Breast epithelium (tissue), 4 donors: ENCODE results near the gene MACROD2. TPM values are rescaled to one million over a fixed set of nuclear protein-coding genes. Genes with fewer than 3 reads are reported as not detected.

Source experiments
- DNase-seq, 2 donors: peaks; one replicate each; pipeline ENCODE4 v3.0.0-alpha.2; 2019; ENCODE audit warnings: low spot score in 2 of 2
- H3K27ac ChIP-seq, 2 donors: fragments of 200-600 bp; sonication (generic) in 1 of 2; one replicate each; pipeline ENCODE4 v1.5.1; 2016 to 2019; ENCODE audit warnings: mild to moderate bottlenecking in 1 of 2
- H3K27me3 ChIP-seq, 2 donors: fragments of 200-600 bp; sonication (generic) in 1 of 2; one replicate each; pipeline versions ENCODE4 v1.5.1 to v1.6.0; 2017 to 2019; ENCODE audit warnings: control low read depth in 1 of 2, mild to moderate bottlenecking in 1 of 2
- H3K36me3 ChIP-seq: fragments of 200-600 bp; one replicate; pipeline ENCODE4 v1.5.1; 2019
- H3K4me1 ChIP-seq, 2 donors: fragments of 200-600 bp; sonication (generic); one replicate each; pipeline ENCODE4 v1.5.1; 2016 to 2019; ENCODE audit warnings: control low read depth in 1 of 2
- H3K4me3 ChIP-seq, 3 donors: fragments of 200-600 bp; sonication (generic); 1 replicate in 2 of 3; 2 replicates in 1 of 3; pipeline ENCODE4 v1.5.1; 2016 to 2019; ENCODE audit warnings: mild to moderate bottlenecking in 3 of 3, moderate library complexity in 2 of 3
- H3K9me3 ChIP-seq, 2 donors: fragments of 200-600 bp; sonication (generic) in 1 of 2; one replicate each; pipeline ENCODE4 v1.5.1; 2016 to 2019; ENCODE audit warnings: control low read depth in 1 of 2
- POLR2A ChIP-seq: fragments of 450-650 bp; IDR thresholded peaks from one replicate; pipeline ENCODE4 v1.6.1; 2016; ENCODE audit warnings: antibody characterized with exemption, mild to moderate bottlenecking, moderate library complexity
- POLR2AphosphoS5 ChIP-seq, 3 donors: sonication (generic); formaldehyde crosslinking; IDR thresholded peaks; one replicate each; pipeline ENCODE4 v1.6.1; 2017; ENCODE audit warnings: antibody characterized with exemption in 3 of 3
- intact Hi-C: fragments of 100-400 bp; cut with DNase I; formaldehyde crosslinking; loops from one replicate; pipeline ENCODE4 v1.15.1; 2023; ENCODE audit warnings: low total_unique reads
- total RNA-seq, 3 donors: library from RNA; depleted of rRNA; stranded (reverse); fragments of >200 nt; gene quantifications; one replicate each; pipeline ENCODE4 v1.1.0, GENCODE V29; 2016
- TF ChIP-seq, protein P1 (sequence below), 3 donors: fragments of 450-650 bp; IDR thresholded peaks; one replicate each; pipeline ENCODE4 v1.5.1; 2016 to 2017; ENCODE audit warnings: antibody characterized with exemption in 3 of 3, mild to moderate bottlenecking in 3 of 3, moderate library complexity in 3 of 3

Gene MACROD2
- total RNA-seq, 3 donors from 2014 or later, result 6.7 to 26.8 (median 8.8) TPM

DNA sequence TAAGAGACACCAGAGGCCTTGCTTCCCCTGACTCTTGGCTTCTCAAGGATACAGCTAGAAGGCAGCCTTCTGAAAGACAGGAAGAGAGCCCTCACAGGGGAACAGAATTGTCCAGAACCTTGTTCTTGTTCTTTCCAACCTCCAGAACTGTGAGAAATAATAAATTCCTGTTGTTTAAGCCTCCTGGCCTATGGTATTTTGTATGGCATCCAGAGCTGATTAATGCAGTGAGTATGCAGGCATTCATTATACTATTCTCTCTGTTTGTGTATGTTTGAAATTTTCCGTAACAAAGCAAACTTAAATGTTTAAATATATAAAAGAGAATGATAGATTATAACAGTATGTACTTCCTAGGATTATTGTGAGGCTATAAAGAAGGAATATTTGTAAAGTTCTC lies 1245.5 kb downstream of the MACROD2 start:
- intact Hi-C loops, result no loop called here
- H3K4me1 ChIP-seq, result no peaks in the 10 kb centered on the region
- H3K27me3 ChIP-seq, result no peaks in the 10 kb centered on the region
- H3K27ac ChIP-seq, result no peak overlapping the region
- no peak for DNase-seq
- H3K9me3 ChIP-seq, result no peaks in the 10 kb centered on the region
- no peak overlapping the region for H3K4me3 ChIP-seq
- TF ChIP-seq POLR2AphosphoS5 (IDR thresholded peaks at IDR 0.05) (no peak), POLR2A (no peak)
- TF ChIP-seq, protein P1, sequence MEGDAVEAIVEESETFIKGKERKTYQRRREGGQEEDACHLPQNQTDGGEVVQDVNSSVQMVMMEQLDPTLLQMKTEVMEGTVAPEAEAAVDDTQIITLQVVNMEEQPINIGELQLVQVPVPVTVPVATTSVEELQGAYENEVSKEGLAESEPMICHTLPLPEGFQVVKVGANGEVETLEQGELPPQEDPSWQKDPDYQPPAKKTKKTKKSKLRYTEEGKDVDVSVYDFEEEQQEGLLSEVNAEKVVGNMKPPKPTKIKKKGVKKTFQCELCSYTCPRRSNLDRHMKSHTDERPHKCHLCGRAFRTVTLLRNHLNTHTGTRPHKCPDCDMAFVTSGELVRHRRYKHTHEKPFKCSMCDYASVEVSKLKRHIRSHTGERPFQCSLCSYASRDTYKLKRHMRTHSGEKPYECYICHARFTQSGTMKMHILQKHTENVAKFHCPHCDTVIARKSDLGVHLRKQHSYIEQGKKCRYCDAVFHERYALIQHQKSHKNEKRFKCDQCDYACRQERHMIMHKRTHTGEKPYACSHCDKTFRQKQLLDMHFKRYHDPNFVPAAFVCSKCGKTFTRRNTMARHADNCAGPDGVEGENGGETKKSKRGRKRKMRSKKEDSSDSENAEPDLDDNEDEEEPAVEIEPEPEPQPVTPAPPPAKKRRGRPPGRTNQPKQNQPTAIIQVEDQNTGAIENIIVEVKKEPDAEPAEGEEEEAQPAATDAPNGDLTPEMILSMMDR (IDR thresholded peaks at IDR 0.05), result no peak
- H3K36me3 ChIP-seq, result no peaks in the 10 kb centered on the region

DNA sequence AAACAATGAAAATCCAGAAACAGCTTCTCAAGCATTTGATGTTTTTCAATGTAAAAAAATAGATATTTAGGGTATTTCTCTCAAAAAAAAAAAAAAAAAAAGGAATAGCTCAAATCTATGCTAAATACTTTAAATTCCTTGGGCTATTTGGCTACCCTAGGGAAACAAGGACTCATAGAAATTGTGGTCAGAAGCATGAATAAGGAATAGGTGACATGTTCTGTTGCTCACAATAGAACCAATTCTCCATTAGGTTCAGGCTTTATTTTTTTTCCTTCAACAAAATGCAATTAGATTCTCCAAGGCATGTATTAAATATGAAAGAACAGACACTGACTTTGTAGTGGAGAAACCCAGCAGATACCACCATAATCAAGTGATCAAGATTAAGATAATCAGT lies 1246.4 kb downstream of the MACROD2 start:
- H3K36me3 ChIP-seq, result no peaks in the 10 kb centered on the region
- H3K9me3 ChIP-seq, result no peaks in the 10 kb centered on the region

DNA sequence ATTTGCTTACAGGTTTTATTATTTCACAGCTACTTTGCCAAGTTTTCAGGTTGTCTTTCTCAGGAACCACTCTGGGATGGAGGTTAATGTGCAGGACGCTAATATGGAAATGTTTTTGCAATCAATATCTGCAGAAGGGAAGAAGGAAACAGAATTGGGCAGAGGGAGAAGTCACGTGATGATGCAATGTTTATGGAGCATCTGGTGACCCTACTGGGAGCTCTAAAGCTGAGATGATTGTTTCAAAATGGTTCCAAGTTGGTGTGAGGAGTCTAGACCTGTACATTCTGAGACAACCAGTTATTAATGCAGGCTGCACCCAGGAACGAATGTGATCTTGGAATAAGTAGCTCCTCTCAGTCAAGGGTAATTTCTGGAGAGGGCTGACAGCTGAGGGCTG lies 1247.5 kb downstream of the MACROD2 start:
- H3K36me3 ChIP-seq, result no peaks in the 10 kb centered on the region
- H3K27me3 ChIP-seq, result no peaks in the 10 kb centered on the region
- no peak for DNase-seq
- no peak overlapping the region for H3K27ac ChIP-seq
- no peaks in the 10 kb centered on the region for H3K9me3 ChIP-seq
- intact Hi-C loops, result no loop called here
- H3K4me1 ChIP-seq, result no peaks in the 10 kb centered on the region
- TF ChIP-seq, protein P1 (IDR thresholded peaks at IDR 0.05), result no peak
- TF ChIP-seq POLR2A (no peak), POLR2AphosphoS5 (IDR thresholded peaks at IDR 0.05) (no peak)
- no peak overlapping the region for H3K4me3 ChIP-seq

More for the DNA sequence above, 1246.4 kb downstream of the MACROD2 start:
- Histone ChIP-seq H3K4me1 (no peaks in the 10 kb centered on the region), H3K27me3 (no peaks in the 10 kb centered on the region), H3K4me3 (no peak overlapping the region), H3K27ac (no peak overlapping the region)
- TF ChIP-seq POLR2A, result no peak
- TF ChIP-seq, protein P1 (IDR thresholded peaks at IDR 0.05), result no peak
- TF ChIP-seq POLR2AphosphoS5 (IDR thresholded peaks at IDR 0.05), result no peak
- intact Hi-C loops, result no loop called here
- DNase-seq, result no peak

DNA sequence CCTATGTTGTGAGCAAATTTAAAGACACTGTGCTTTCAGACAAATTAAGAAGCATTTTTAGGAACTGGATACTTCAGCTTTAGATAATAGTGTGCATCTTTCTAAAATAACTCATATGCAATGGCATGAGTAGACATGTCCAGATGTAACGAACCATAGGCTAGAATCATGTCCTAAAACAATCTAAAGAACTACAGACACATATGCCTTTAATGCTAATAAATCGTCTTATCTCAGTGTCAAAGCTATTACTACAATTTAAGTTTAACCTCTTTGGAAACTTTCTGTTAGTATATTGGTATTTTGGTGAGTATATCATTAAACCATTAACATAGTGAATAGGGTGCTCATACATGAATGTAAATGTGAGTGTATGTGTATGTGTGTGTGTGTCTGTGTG lies 1250.6 kb downstream of the MACROD2 start:
- intact Hi-C loops, result no loop called here
- H3K9me3 ChIP-seq, result no peaks in the 10 kb centered on the region
- H3K27me3 ChIP-seq, result no peaks in the 10 kb centered on the region
- no peak overlapping the region for H3K27ac ChIP-seq
- H3K4me1 ChIP-seq, result no peaks in the 10 kb centered on the region
- no peak overlapping the region for H3K4me3 ChIP-seq
- DNase-seq, result no peak
- H3K36me3 ChIP-seq, result no peaks in the 10 kb centered on the region
- TF ChIP-seq POLR2A, result no peak
- TF ChIP-seq, protein P1 (IDR thresholded peaks at IDR 0.05), result no peak
- TF ChIP-seq POLR2AphosphoS5 (IDR thresholded peaks at IDR 0.05), result no peak

DNA sequence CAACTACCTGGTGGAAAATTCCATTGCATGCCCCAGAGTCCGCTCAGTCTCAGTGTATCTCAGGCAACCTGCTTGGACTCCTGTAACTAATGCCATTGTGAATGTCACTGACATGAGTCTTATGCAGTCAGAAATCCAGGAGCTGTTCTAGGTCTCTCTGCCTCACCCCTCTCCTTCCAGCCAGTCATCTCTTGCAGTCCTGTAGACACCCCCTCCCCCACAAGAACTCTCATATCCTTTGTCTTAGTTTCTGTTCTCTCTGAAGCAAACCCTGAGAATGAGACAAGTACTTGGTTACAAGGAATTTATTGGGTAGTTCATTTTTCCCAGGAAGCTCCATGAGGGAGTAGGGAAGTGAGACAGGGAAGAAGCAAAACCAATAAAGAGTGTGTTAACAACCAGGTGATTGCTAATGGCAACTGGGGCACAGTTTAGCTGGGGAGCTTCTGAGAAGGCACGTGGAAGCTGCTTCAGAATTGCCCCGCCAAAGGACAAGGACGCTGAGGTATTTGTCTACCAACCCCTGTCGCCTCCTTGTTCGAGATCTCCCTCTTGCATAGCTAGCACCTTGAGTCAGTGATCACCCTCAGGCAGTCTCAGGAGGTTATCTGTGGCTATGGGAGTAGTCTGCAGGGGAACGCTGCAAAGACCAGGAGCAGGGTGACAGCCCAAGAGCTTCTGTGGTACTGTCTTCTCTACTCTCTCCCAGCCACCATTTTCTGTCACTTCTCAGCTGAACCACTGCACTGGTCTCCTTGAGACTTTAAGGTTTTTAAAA lies 1253.5 kb downstream of the MACROD2 start:
- Histone ChIP-seq H3K4me1 (no peaks in the 10 kb centered on the region), H3K9me3 (no peaks in the 10 kb centered on the region), H3K27me3 (no peaks in the 10 kb centered on the region), H3K36me3 (no peaks in the 10 kb centered on the region), H3K4me3 (no peak overlapping the region), H3K27ac (no peak overlapping the region)
- TF ChIP-seq POLR2AphosphoS5 (IDR thresholded peaks at IDR 0.05) (no peak), POLR2A (no peak)
- TF ChIP-seq, protein P1 (IDR thresholded peaks at IDR 0.05), result no peak
- no peak for DNase-seq
- intact Hi-C loops, result no loop called here
